ENCODE results near the gene AKT2.

AKT2 gene

GRCh38 chr19:40298026-40298425 is 12.9 kb upstream of the AKT2 start:
- Histone ChIP-seq H3K27me3 (ENCODE audit: control insufficient read depth, insufficient read depth, low read length) (no peaks in the 10 kb centered on the region), H3K4me3 (ENCODE audit: low read depth, low read length) (no peak overlapping the region), H3K9me3 (ENCODE audit: control insufficient read depth, insufficient read depth, low read depth, low read length) (no peaks in the 10 kb centered on the region), H3K36me3 (ENCODE audit: control insufficient read depth, insufficient read depth, low read length) (no peaks in the 10 kb centered on the region), H3K27ac (ENCODE audit: low read depth, low read length) (no peak overlapping the region), H3K4me1 (ENCODE audit: control insufficient read depth, insufficient read depth, low read length) (no peaks in the 10 kb centered on the region), H3K9ac (ENCODE audit: low read length) (no peak overlapping the region)

- H3K27me3 ChIP-seq (ENCODE audit: control insufficient read depth, insufficient read depth, low read length) = no peaks in the 10 kb centered on the region
- H3K27ac ChIP-seq (ENCODE audit: low read depth, low read length) = no peak overlapping the region
- no peak overlapping the region for H3K9ac ChIP-seq (ENCODE audit: low read length)
- no peak overlapping the region for H3K4me3 ChIP-seq (ENCODE audit: low read depth, low read length)
- H3K4me1 ChIP-seq (ENCODE audit: control insufficient read depth, insufficient read depth, low read length) = no peaks in the 10 kb centered on the region
- no peaks in the 10 kb centered on the region for H3K36me3 ChIP-seq (ENCODE audit: control insufficient read depth, insufficient read depth, low read length)
- no peaks in the 10 kb centered on the region for H3K9me3 ChIP-seq (ENCODE audit: control insufficient read depth, insufficient read depth, low read depth, low read length)
Observed at GRCh38 chr19:40294560-40294959, 9.4 kb upstream of the AKT2 start.

GRCh38 chr19:40286971-40287421 is 1.9 kb upstream of the AKT2 start:
- no peak overlapping the region for H3K9ac ChIP-seq (ENCODE audit: low read length)
- no peak overlapping the region for H3K27ac ChIP-seq (ENCODE audit: low read depth, low read length)

GRCh38 chr19:40286235-40286970 is 1.3 kb upstream of the AKT2 start:
- Histone ChIP-seq H3K27me3 (ENCODE audit: control insufficient read depth, insufficient read depth, low read length) (no peaks in the 10 kb centered on the region), H3K9me3 (ENCODE audit: control insufficient read depth, insufficient read depth, low read depth, low read length) (no peaks in the 10 kb centered on the region), H3K27ac (ENCODE audit: low read depth, low read length) (peak overlapping the region; percentile 95; the same call in 1 of the 2 replicates), H3K9ac (ENCODE audit: low read length) (no peak overlapping the region), H3K4me3 (ENCODE audit: low read depth, low read length) (no peak overlapping the region; the same call in 1 of the 2 replicates), H3K4me1 (ENCODE audit: control insufficient read depth, insufficient read depth, low read length) (peaks cover 17% of the 10 kb centered on the region), H3K36me3 (ENCODE audit: control insufficient read depth, insufficient read depth, low read length) (no peaks in the 10 kb centered on the region; the same call in 1 of the 2 replicates)

More at GRCh38 chr19:40286971-40287421, 1.9 kb upstream of the AKT2 start:
- Histone ChIP-seq H3K4me3 (ENCODE audit: low read depth, low read length) (no peak overlapping the region), H3K27me3 (ENCODE audit: control insufficient read depth, insufficient read depth, low read length) (no peaks in the 10 kb centered on the region), H3K4me1 (ENCODE audit: control insufficient read depth, insufficient read depth, low read length) (peaks cover 13% of the 10 kb centered on the region; the same call in 1 of the 2 replicates), H3K36me3 (ENCODE audit: control insufficient read depth, insufficient read depth, low read length) (no peaks in the 10 kb centered on the region; the same call in 1 of the 2 replicates), H3K9me3 (ENCODE audit: control insufficient read depth, insufficient read depth, low read depth, low read length) (no peaks in the 10 kb centered on the region)

GRCh38 chr19:40285353-40286234 is 449 bp upstream of the AKT2 start:
- Histone ChIP-seq H3K27me3 (ENCODE audit: control insufficient read depth, insufficient read depth, low read length) (no peaks in the 10 kb centered on the region), H3K4me3 (ENCODE audit: low read depth, low read length) (peak overlapping the region; percentile 91), H3K9ac (ENCODE audit: low read length) (peak overlapping the region; percentile 96), H3K36me3 (ENCODE audit: control insufficient read depth, insufficient read depth, low read length) (no peaks in the 10 kb centered on the region; the same call in 1 of the 2 replicates), H3K9me3 (ENCODE audit: control insufficient read depth, insufficient read depth, low read depth, low read length) (no peaks in the 10 kb centered on the region), H3K27ac (ENCODE audit: low read depth, low read length) (peak overlapping the region; percentile 95), H3K4me1 (ENCODE audit: control insufficient read depth, insufficient read depth, low read length) (peaks cover 25% of the 10 kb centered on the region)

GRCh38 chr19:40284251-40284500 is 969 bp downstream of the AKT2 start:
- Histone ChIP-seq H3K27me3 (ENCODE audit: control insufficient read depth, insufficient read depth, low read length) (no peaks in the 10 kb centered on the region), H3K9ac (ENCODE audit: low read length) (peak overlapping the region; percentile 96), H3K27ac (ENCODE audit: low read depth, low read length) (peak overlapping the region; percentile 89), H3K4me1 (ENCODE audit: control insufficient read depth, insufficient read depth, low read length) (peaks cover 37% of the 10 kb centered on the region), H3K36me3 (ENCODE audit: control insufficient read depth, insufficient read depth, low read length) (no peaks in the 10 kb centered on the region; the same call in 1 of the 2 replicates), H3K9me3 (ENCODE audit: control insufficient read depth, insufficient read depth, low read depth, low read length) (no peaks in the 10 kb centered on the region), H3K4me3 (ENCODE audit: low read depth, low read length) (peak overlapping the region; percentile 91)

GRCh38 chr19:40283414-40284250 is 1.5 kb downstream of the AKT2 start:
- H3K9ac ChIP-seq (ENCODE audit: low read length) = peak overlapping the region; percentile 96
- H3K27me3 ChIP-seq (ENCODE audit: control insufficient read depth, insufficient read depth, low read length) = no peaks in the 10 kb centered on the region
- no peak overlapping the region for H3K27ac ChIP-seq (ENCODE audit: low read depth, low read length)
- H3K4me1 ChIP-seq (ENCODE audit: control insufficient read depth, insufficient read depth, low read length) = peaks cover 39% of the 10 kb centered on the region
- H3K36me3 ChIP-seq (ENCODE audit: control insufficient read depth, insufficient read depth, low read length) = no peaks in the 10 kb centered on the region; the same call in 1 of the 2 replicates
- peak overlapping the region; percentile 91 for H3K4me3 ChIP-seq (ENCODE audit: low read depth, low read length)
- no peaks in the 10 kb centered on the region for H3K9me3 ChIP-seq (ENCODE audit: control insufficient read depth, insufficient read depth, low read depth, low read length)

GRCh38 chr19:40282920-40283319 is 2.2 kb downstream of the AKT2 start:
- H3K27ac ChIP-seq (ENCODE audit: low read depth, low read length) = no peak overlapping the region
- H3K27me3 ChIP-seq (ENCODE audit: control insufficient read depth, insufficient read depth, low read length) = no peaks in the 10 kb centered on the region
- H3K4me3 ChIP-seq (ENCODE audit: low read depth, low read length) = no peak overlapping the region
- H3K9ac ChIP-seq (ENCODE audit: low read length) = no peak overlapping the region
- H3K4me1 ChIP-seq (ENCODE audit: control insufficient read depth, insufficient read depth, low read length) = peaks cover 39% of the 10 kb centered on the region
- H3K9me3 ChIP-seq (ENCODE audit: control insufficient read depth, insufficient read depth, low read depth, low read length) = no peaks in the 10 kb centered on the region
- no peaks in the 10 kb centered on the region; the same call in 1 of the 2 replicates for H3K36me3 ChIP-seq (ENCODE audit: control insufficient read depth, insufficient read depth, low read length)

- Histone ChIP-seq H3K36me3 (ENCODE audit: control insufficient read depth, insufficient read depth, low read length) (no peaks in the 10 kb centered on the region; the same call in 1 of the 2 replicates), H3K9ac (ENCODE audit: low read length) (no peak overlapping the region), H3K4me3 (ENCODE audit: low read depth, low read length) (no peak overlapping the region), H3K9me3 (ENCODE audit: control insufficient read depth, insufficient read depth, low read depth, low read length) (no peaks in the 10 kb centered on the region), H3K27me3 (ENCODE audit: control insufficient read depth, insufficient read depth, low read length) (no peaks in the 10 kb centered on the region), H3K4me1 (ENCODE audit: control insufficient read depth, insufficient read depth, low read length) (peaks cover 39% of the 10 kb centered on the region), H3K27ac (ENCODE audit: low read depth, low read length) (no peak overlapping the region)
Observed at GRCh38 chr19:40282209-40282580, 3.0 kb downstream of the AKT2 start.

- H3K27me3 ChIP-seq (ENCODE audit: control insufficient read depth, insufficient read depth, low read length) = no peaks in the 10 kb centered on the region
- H3K4me3 ChIP-seq (ENCODE audit: low read depth, low read length) = no peak overlapping the region
- H3K27ac ChIP-seq (ENCODE audit: low read depth, low read length) = no peak overlapping the region
- H3K9me3 ChIP-seq (ENCODE audit: control insufficient read depth, insufficient read depth, low read depth, low read length) = no peaks in the 10 kb centered on the region
- peaks cover 39% of the 10 kb centered on the region for H3K4me1 ChIP-seq (ENCODE audit: control insufficient read depth, insufficient read depth, low read length)
- H3K9ac ChIP-seq (ENCODE audit: low read length) = no peak overlapping the region
- H3K36me3 ChIP-seq (ENCODE audit: control insufficient read depth, insufficient read depth, low read length) = no peaks in the 10 kb centered on the region; the same call in 1 of the 2 replicates
Observed at GRCh38 chr19:40281381-40282208, 3.5 kb downstream of the AKT2 start.

Measured in HUES6 (cell line).